Chondrocyte (in vitro differentiated cells): ENCODE data around the gene THOC2. TPM values are rescaled to one million over a fixed set of nuclear protein-coding genes. Genes with fewer than 3 reads are reported as not detected.

Experiments used
- DNase-seq: peaks from one replicate; pipeline ENCODE4 v3.0.0; 2021; ENCODE audit warnings: mixed read lengths, low spot score
- H3K27ac Mint-ChIP-seq: one replicate; pipeline ENCODE4 v1.8.0; 2021; ENCODE audit warnings: mild to moderate bottlenecking, moderate library complexity, mixed read lengths; ENCODE audit not compliant: unreplicated experiment
- H3K27me3 Mint-ChIP-seq: 2 replicates; pipeline ENCODE4 v1.8.0; 2021; ENCODE audit warnings: low read depth, mixed read lengths
- H3K36me3 Mint-ChIP-seq: 2 replicates; pipeline ENCODE4 v1.8.0; 2021; ENCODE audit warnings: low read depth, mixed read lengths
- H3K4me1 Mint-ChIP-seq: 2 replicates; pipeline ENCODE4 v1.8.0; 2021; ENCODE audit warnings: low read depth, mild to moderate bottlenecking, mixed read lengths
- H3K4me3 Mint-ChIP-seq: one replicate; pipeline ENCODE4 v1.8.0; 2021; ENCODE audit warnings: mild to moderate bottlenecking, moderate library complexity, mixed read lengths; ENCODE audit not compliant: unreplicated experiment
- H3K9me3 Mint-ChIP-seq: 2 replicates; pipeline ENCODE4 v1.8.0; 2021; ENCODE audit warnings: low read depth, mixed read lengths
- CTCF ChIP-seq: fragments of 200-600 bp; sonication (generic); IDR thresholded peaks from 2 replicates; pipeline ENCODE4 v1.5.0; 2021; ENCODE audit warnings: antibody characterized with exemption, mild to moderate bottlenecking, moderate library complexity
- total RNA-seq: library from RNA; stranded (reverse); gene quantifications from 3 replicates; pipeline ENCODE4 v1.2.1, GENCODE V29; 2021

THOC2 gene
- total RNA-seq, 1 donor from 2014 or later: 50.1 TPM

- Mint-ChIP-seq H3K27me3 (no peaks in the 10 kb centered on the region), H3K4me3 (no peak overlapping the region), H3K36me3 (peaks cover 10% of the 10 kb centered on the region), H3K4me1 (peaks cover 12% of the 10 kb centered on the region), H3K9me3 (peaks cover 11% of the 10 kb centered on the region), H3K27ac (no peak overlapping the region)
- no peak for TF ChIP-seq CTCF
- DNase-seq: no peak
Observed at GRCh38 chrX:123625477-123625876, 107.4 kb downstream of the THOC2 start.

- no peaks in the 10 kb centered on the region for H3K27me3 Mint-ChIP-seq
- no peak for DNase-seq
- TF ChIP-seq CTCF: no peak
- H3K4me3 Mint-ChIP-seq: no peak overlapping the region
- H3K9me3 Mint-ChIP-seq: no peaks in the 10 kb centered on the region
- peaks cover 10% of the 10 kb centered on the region for H3K36me3 Mint-ChIP-seq
- no peak overlapping the region for H3K27ac Mint-ChIP-seq
- H3K4me1 Mint-ChIP-seq: peaks cover under 1% of the 10 kb centered on the region
Observed at GRCh38 chrX:123617007-123617406, 115.8 kb downstream of the THOC2 start.

GRCh38 chrX:123610915-123611314 lies 121.9 kb downstream of the THOC2 start:
- no peak overlapping the region for H3K4me3 Mint-ChIP-seq
- peaks cover 17% of the 10 kb centered on the region for H3K4me1 Mint-ChIP-seq
- H3K27me3 Mint-ChIP-seq: no peaks in the 10 kb centered on the region
- no peak for TF ChIP-seq CTCF
- H3K27ac Mint-ChIP-seq: no peak overlapping the region
- H3K36me3 Mint-ChIP-seq: peaks cover 8% of the 10 kb centered on the region
- no peaks in the 10 kb centered on the region for H3K9me3 Mint-ChIP-seq
- DNase-seq: no peak

- no peak for DNase-seq
- no peak for TF ChIP-seq CTCF
- H3K9me3 Mint-ChIP-seq: no peaks in the 10 kb centered on the region
Observed at GRCh38 chrX:123607806-123608205, 125.0 kb downstream of the THOC2 start.

GRCh38 chrX:123607270-123607669 lies 125.6 kb downstream of the THOC2 start:
- H3K27me3 Mint-ChIP-seq: no peaks in the 10 kb centered on the region
- TF ChIP-seq CTCF: no peak
- peaks cover 22% of the 10 kb centered on the region for H3K4me1 Mint-ChIP-seq
- H3K36me3 Mint-ChIP-seq: peaks cover 10% of the 10 kb centered on the region
- H3K9me3 Mint-ChIP-seq: no peaks in the 10 kb centered on the region
- H3K27ac Mint-ChIP-seq: no peak overlapping the region
- no peak for DNase-seq
- H3K4me3 Mint-ChIP-seq: no peak overlapping the region

More at GRCh38 chrX:123607806-123608205, 125.0 kb downstream of the THOC2 start:
- no peak overlapping the region for H3K4me3 Mint-ChIP-seq
- no peak overlapping the region for H3K27ac Mint-ChIP-seq
- peaks cover 7% of the 10 kb centered on the region for H3K36me3 Mint-ChIP-seq
- H3K27me3 Mint-ChIP-seq: no peaks in the 10 kb centered on the region
- H3K4me1 Mint-ChIP-seq: peaks cover 22% of the 10 kb centered on the region
